GM12865 (cell line): ENCODE data around the gene PCBP3.

Source experiments
- DNase-seq: peaks from one replicate; pipeline ENCODE4 v3.0.0; 2010; ENCODE audit warnings: low read depth
- H3K4me3 ChIP-seq: 2 replicates; pipeline ENCODE4 v1.5.1; 2011; ENCODE audit warnings: mild to moderate bottlenecking, low read depth, low read length, control low read depth
- TF ChIP-seq, protein P1 (sequence below): IDR thresholded peaks from 2 replicates; pipeline ENCODE4 v1.5.1; 2011; ENCODE audit warnings: low read length, control low read depth, low read depth, inconsistent platforms; ENCODE audit not compliant: insufficient read depth; ENCODE audit errors: missing control alignments

PCBP3 gene

DNA sequence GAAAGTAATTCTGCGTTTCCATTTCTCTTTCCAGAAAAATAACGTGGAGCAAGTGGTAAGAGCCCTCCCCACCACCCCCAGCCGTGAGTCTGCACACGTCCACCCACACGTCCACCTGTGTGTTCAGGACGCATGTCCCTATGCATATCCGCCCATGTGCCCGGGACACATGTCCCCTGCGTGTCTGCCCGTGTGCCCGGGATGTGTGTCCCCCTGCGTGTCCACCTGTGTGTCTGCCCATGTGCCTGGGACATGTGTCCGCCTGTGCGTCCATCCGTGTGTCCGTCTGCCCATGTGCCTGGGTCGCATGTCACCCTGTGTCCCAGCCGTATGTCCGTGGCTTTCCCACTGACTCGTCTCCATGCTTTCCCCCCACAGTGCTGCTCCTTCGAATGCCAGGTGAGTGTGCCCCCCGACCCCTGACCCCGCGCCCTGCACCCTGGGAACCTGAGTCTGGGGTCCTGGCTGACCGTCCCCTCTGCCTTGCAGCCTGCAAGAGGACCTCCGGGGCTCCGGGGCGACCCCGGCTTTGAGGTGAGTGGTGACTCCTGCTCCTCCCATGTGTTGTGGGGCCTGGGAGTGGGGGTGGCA lies 343.7 kb downstream of the PCBP3 start:
- TF ChIP-seq, protein P1, sequence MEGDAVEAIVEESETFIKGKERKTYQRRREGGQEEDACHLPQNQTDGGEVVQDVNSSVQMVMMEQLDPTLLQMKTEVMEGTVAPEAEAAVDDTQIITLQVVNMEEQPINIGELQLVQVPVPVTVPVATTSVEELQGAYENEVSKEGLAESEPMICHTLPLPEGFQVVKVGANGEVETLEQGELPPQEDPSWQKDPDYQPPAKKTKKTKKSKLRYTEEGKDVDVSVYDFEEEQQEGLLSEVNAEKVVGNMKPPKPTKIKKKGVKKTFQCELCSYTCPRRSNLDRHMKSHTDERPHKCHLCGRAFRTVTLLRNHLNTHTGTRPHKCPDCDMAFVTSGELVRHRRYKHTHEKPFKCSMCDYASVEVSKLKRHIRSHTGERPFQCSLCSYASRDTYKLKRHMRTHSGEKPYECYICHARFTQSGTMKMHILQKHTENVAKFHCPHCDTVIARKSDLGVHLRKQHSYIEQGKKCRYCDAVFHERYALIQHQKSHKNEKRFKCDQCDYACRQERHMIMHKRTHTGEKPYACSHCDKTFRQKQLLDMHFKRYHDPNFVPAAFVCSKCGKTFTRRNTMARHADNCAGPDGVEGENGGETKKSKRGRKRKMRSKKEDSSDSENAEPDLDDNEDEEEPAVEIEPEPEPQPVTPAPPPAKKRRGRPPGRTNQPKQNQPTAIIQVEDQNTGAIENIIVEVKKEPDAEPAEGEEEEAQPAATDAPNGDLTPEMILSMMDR: no peak
- no peak for DNase-seq
- H3K4me3 ChIP-seq: no peak overlapping the region

DNA sequence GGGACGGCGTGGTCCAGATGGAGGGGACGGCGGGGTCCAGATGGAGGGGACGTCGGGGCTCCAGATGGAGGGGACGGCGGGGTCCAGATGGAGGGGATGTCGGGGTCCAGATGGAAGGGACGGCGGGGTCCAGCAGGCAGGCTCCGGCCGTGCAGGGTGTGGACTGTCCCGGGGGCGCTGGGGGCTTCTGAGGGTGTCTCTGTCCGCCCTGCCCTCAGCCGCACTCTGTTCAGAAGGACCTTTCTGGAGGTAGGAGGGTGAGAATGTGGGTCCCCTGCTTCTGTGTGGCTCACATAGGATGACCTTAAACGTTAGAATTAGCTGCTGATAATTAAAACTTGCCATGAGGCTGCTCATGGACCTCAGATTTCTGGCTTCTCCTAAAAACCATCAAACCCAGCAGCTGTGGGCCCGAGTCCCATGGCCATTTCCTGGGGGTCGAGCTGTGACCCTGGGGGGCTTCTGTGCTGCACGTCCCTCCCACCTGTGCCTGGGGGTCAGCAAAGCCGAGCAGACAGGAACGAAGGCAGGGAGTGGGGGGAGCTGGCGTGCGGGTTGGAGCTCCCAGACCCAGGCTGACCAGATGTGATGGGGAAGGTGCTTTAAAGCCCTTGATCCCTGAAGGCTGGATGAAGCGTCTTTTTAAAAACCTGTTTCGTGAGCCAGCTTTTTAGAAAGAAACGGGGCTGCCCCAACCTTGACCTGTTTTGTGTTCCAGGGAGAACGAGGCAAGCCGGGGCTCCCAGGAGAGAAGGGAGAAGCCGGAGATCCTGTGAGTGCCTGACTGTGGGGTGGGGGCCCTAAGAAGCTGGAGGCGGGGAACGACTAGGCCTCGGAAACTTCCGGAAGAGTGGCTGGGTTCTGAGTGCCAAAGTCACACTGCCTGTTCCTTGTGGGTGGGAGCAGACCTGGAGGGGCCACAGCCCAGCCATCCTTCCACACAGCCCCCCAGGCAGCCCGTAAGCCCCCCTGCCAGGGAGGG lies 345.1 kb downstream of the PCBP3 start:
- H3K4me3 ChIP-seq: no peak overlapping the region
- DNase-seq: no peak
- TF ChIP-seq, protein P1: no peak

DNA sequence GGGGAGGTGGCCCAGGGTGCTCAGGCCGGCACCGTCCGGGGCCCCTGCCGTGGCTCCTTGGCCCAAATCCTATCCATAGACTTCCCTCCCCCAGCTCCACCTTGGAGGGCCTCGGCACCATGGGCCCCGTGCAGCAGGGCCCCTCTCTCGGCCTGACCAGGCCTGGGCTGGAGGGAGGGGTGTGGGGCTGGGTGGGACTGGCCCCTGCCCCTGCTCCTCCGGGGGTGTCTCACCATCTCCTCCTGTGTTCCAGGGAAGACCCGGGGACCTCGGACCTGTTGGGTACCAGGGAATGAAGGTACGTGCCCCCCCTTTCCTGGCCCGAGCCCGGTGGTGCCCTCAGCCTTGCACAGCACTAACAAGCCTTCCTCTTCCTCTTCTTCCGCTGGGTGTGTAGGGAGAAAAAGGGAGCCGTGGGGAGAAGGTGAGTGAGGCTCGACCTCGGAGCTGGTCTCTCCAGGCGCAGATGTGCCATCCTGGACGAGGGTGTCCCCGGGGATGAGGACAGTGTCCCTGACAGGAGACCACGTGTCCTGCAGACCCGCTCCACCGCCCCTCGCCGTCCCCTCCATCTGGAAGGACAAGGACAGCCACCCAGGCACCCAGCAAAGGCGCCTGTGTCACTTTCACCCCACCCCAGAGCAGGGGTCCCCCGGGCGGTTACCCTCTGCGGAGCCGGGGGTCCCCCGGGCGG lies 346.0 kb downstream of the PCBP3 start:
- no peak for DNase-seq
- TF ChIP-seq, protein P1: no peak
- H3K4me3 ChIP-seq: no peak overlapping the region

DNA sequence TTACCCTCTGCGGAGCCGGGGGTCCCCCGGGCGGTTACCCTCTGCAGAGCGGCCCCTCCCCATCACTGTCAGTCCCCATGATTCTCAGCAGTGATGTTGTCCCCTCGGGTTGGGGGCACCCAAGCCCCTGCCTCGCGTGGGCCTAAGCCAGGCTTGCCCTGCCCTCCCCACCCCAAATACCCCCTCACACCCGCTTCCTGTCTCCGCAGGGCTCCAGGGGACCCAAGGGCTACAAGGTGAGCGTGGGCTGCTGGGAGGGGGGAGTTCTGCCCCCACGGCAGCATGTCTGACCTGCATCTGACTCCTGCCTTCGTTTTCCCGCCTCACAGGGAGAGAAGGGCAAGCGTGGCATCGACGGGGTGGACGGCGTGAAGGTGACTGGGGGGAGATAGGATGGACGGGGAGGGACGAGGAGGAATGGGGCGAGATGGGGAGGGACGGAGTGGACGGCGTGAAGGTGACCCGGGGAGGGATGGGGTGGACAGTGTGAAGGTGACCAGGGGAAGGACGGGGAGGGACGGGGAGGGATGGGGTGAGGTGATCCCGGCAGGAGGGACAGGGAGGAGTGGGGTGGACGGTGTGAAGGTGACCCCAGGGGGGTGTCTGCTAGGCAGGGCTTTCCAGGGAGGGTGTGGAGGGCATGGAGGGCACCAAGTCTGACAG lies 346.7 kb downstream of the PCBP3 start:
- no peak overlapping the region for H3K4me3 ChIP-seq
- TF ChIP-seq, protein P1: no peak
- no peak for DNase-seq

DNA sequence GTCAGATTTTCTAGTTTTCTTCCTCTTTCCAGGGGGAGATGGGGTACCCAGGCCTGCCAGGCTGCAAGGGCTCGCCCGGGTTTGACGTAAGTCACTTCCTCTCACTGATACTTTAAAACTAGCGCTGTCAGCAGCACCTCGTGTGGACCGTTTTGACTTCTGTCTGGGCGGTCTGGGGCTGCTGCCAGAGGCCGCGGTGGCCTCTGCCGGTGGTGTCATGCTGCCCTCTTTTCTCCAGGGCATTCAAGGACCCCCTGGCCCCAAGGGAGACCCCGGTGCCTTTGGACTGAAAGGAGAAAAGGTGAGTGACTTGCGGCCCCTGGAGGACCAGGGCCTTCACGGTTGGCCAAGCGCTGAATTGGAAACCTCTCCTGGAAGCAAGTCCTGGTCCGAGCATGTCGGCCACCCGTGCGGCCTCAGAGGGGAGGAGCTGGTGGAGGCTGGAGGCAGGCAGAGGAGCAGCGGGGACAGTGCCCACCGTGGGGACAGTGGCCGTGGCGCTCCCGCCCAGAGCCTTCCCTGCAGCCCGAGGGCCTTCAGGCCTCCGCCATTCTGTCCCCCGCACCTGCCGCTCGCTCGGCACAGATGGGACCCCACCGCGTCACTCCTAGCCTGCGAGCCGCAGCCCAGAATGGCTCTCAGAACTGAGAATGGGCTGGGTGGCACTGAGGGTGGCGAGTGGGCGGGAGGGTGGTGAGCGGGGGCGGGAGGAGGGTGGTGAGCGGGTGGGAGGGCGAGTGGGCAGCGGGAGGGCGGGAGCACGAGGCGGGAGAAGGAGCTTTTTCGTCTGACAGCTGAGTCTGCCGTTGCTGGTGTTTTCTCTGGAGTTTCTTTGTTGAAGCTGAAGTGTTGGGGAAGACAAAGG lies 347.4 kb downstream of the PCBP3 start:
- no peak overlapping the region for H3K4me3 ChIP-seq
- TF ChIP-seq, protein P1: no peak
- no peak for DNase-seq

DNA sequence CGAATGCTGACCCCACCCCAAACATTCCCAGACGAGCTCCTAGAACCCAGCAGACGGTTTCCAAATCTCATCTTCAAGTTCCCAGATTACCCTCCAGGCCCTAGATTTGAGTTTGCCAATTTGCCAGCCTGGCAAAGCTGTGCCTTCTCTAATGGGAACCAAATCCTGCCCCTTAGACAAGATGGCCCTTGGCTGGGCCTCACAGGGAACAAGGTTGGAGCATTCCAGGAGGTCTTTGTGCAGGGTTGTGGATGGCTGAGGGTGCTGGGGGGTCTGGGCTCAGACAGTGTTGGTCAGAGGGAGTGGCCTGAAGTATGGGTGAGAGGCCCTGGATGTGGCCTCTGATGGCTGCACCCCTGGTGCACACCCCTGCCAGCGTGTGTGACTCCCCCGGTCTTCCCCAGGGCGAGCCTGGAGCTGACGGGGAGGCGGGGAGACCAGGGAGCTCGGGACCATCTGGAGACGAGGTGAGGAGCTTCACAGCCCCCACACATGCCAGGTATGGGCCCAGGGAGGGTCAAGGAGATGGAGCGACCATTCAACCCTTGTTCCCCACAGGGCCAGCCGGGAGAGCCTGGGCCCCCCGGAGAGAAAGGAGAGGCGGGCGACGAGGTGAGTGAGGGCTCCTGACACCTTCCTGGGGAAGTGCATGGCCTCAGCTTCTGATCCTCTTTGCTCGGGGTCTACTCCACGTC lies 348.2 kb downstream of the PCBP3 start:
- no peak for DNase-seq
- H3K4me3 ChIP-seq: no peak overlapping the region
- TF ChIP-seq, protein P1: no peak
